Activated CD4-positive, alpha-beta T cell treated with anti-CD3 and anti-CD28 coated beads for 24 hours (primary cell): ENCODE measurements around the gene TMEM91.

Experiments
- DNase-seq, 2 donors: peaks; one replicate each; pipeline ENCODE4 v3.0.0-alpha.2; 2020; ENCODE audit warnings: low read depth in 2 of 2

TMEM91 gene

GRCh38 chr19:41431426-41432386, 55.4 kb downstream of the TMEM91 start:
- no peak for DNase-seq

- no peak for DNase-seq
These were observed 56.8 kb downstream of the TMEM91 start for GRCh38 chr19:41433171-41433570.
